Renal cortex interstitium (tissue), 3 donors: ENCODE results near the gene PTCH2. TPM values are rescaled to one million over a fixed set of nuclear protein-coding genes. Genes with fewer than 3 reads are reported as not detected.

Source experiments
- polyA plus RNA-seq, 3 donors: library from polyadenylated mRNA; unstranded; fragments of 120-200 nt; gene quantifications; one replicate each; pipeline ENCODE4 v1.2.1, GENCODE V29; 2013; ENCODE audit not compliant: insufficient read length in 3 of 3

PTCH2 gene
- polyA plus RNA-seq, 3 donors: 3.8 to 6.6 (median 5.5) TPM

Other genes with a start within 250 kb of the PTCH2 start
- 10 to 100 TPM; 11.0 to 12.8 (median 12.1) TPM for gene TMEM53, start 168.8 kb downstream of the PTCH2 start, polyA plus RNA-seq
- gene ARMH1, start 168.5 kb downstream of the PTCH2 start, polyA plus RNA-seq: 1 to 10 TPM; 6.0 to 8.8 (median 6.3) TPM
- not detected for gene RNU5D-1, start 112.1 kb downstream of the PTCH2 start, polyA plus RNA-seq
- 10 to 100 TPM; 22.7 to 32.6 (median 30.8) TPM for gene KIF2C, start 103.4 kb downstream of the PTCH2 start, polyA plus RNA-seq
- 1,000 to 10,000 TPM; 2,233 to 2,482 (median 2,364) TPM for gene RPS8, start 67.7 kb downstream of the PTCH2 start, polyA plus RNA-seq
- under 1 TPM; 0.37 to 0.67 (median 0.65) TPM for gene BEST4, start 55.1 kb downstream of the PTCH2 start, polyA plus RNA-seq
- 1 to 10 TPM; 5.9 to 8.0 (median 7.7) TPM for gene PLK3, start 42.9 kb downstream of the PTCH2 start, polyA plus RNA-seq
- under 1 TPM in 2 of 3 donors, not detected in 1; 0.24 to 0.39 TPM for gene DYNLT4, start 35.9 kb downstream of the PTCH2 start, polyA plus RNA-seq
- gene BTBD19, start 34.7 kb downstream of the PTCH2 start, polyA plus RNA-seq: 10 to 100 TPM; 12.7 to 25.7 (median 12.7) TPM
- gene EIF2B3, start 143.3 kb upstream of the PTCH2 start, polyA plus RNA-seq: 10 to 100 TPM; 28.2 to 34.5 (median 34.2) TPM
- gene HECTD3, start 168.1 kb upstream of the PTCH2 start, polyA plus RNA-seq: 10 to 100 TPM; 32.2 to 35.2 (median 32.3) TPM
- gene UROD, start 169.0 kb upstream of the PTCH2 start, polyA plus RNA-seq: 100 to 1,000 TPM; 102 to 106 (median 105) TPM